H1 (cell line): ENCODE data around the gene PCGF3. TPM values are rescaled to one million over a fixed set of nuclear protein-coding genes. Genes with fewer than 3 reads are reported as not detected.

Experiments
- CTCF ChIA-PET: fragments of 300-600 bp; sonication (Branson Sonifier 250); formaldehyde crosslinking; loops from one replicate; lab custom pipeline; 2021; ENCODE audit not compliant: partially characterized antibody; lab: Charles Lee
- POLR2A ChIA-PET: fragments of 300-600 bp; sonication (Branson Sonifier 250); formaldehyde crosslinking; loops from one replicate; lab custom pipeline; 2021; ENCODE audit warnings: inconsistent platforms; ENCODE audit not compliant: partially characterized antibody; lab: Charles Lee
- DNase-seq, 2 experiments: peaks; one replicate each; pipeline versions ENCODE4 v3.0.0 to v3.0.0-alpha.2; 2010 to 2022; ENCODE audit warnings: low spot score in 2 of 2, low read depth in 1 of 2, mixed read lengths in 1 of 2
- FAIRE-seq: peaks from 2 replicates; lab custom pipeline; 2011; peaks lifted over from hg19 to GRCh38; lab: Jason Lieb, UNC
- H2AFZ ChIP-seq: 2 replicates; pipeline ENCODE4 v1.8.1; 2012; ENCODE audit warnings: low read length, inconsistent platforms
- H2AK5ac ChIP-seq: 2 replicates; pipeline ENCODE4 v1.6.1; 2013; ENCODE audit warnings: low read depth, low read length
- H2BK120ac ChIP-seq: replicated peaks from 2 replicates; pipeline ENCODE3; 2013; ENCODE audit warnings: low read depth, low read length, inconsistent platforms
- H2BK12ac ChIP-seq: 2 replicates; pipeline ENCODE4 v1.6.1; 2013; ENCODE audit warnings: low read depth, low read length
- H2BK15ac ChIP-seq: 2 replicates; pipeline ENCODE4 v1.6.1; 2013; ENCODE audit warnings: low read length
- H2BK20ac ChIP-seq: 2 replicates; pipeline ENCODE4 v1.6.1; 2013; ENCODE audit warnings: low read length
- H2BK5ac ChIP-seq: 2 replicates; pipeline ENCODE4 v1.6.1; 2013; ENCODE audit warnings: low read depth, low read length
- H3K14ac ChIP-seq: 2 replicates; pipeline ENCODE4 v1.6.1; 2013; ENCODE audit warnings: inconsistent platforms; ENCODE audit not compliant: insufficient read length
- H3K18ac ChIP-seq: 2 replicates; pipeline ENCODE4 v1.6.1; 2013; ENCODE audit warnings: low read length; ENCODE audit errors: extremely low read depth
- H3K23ac ChIP-seq: 2 replicates; pipeline ENCODE4 v1.6.1; 2013; ENCODE audit warnings: inconsistent platforms; ENCODE audit not compliant: insufficient read length
- H3K23me2 ChIP-seq: 2 replicates; pipeline ENCODE4 v1.6.1; 2013; ENCODE audit warnings: low read depth, low read length
- H3K27ac ChIP-seq: 2 replicates; pipeline ENCODE4 v1.6.1; 2011; ENCODE audit warnings: low read depth, low read length, inconsistent platforms
- H3K27me3 ChIP-seq, 4 experiments: replicated peaks in 1 of 4; 1 replicate in 1 of 4; 2 replicates in 3 of 4; pipeline versions ENCODE4 v1.6.1 to v1.8.1; 2011 to 2013; ENCODE audit warnings: low read length in 3 of 4, mild to moderate bottlenecking in 3 of 4, inconsistent platforms in 2 of 4, mixed read lengths in 2 of 4, moderate library complexity in 1 of 4; ENCODE audit not compliant: control insufficient read depth in 3 of 4, insufficient read depth in 3 of 4; ENCODE audit errors: extremely low read depth in 1 of 4
- H3K36me3 ChIP-seq, 4 experiments: 2 replicates each; pipeline versions ENCODE4 v1.6.1 to v1.8.1; 2011 to 2013; ENCODE audit warnings: mild to moderate bottlenecking in 4 of 4, low read length in 3 of 4, moderate library complexity in 2 of 4, control low read depth in 1 of 4, inconsistent platforms in 1 of 4; ENCODE audit not compliant: insufficient read depth in 4 of 4, control insufficient read depth in 2 of 4
- H3K4ac ChIP-seq: replicated peaks from 2 replicates; pipeline ENCODE3; 2013; ENCODE audit warnings: low read length, low read depth, mixed read lengths, inconsistent platforms; ENCODE audit not compliant: insufficient read length
- H3K4me1 ChIP-seq, 4 experiments: replicated peaks in 1 of 4; 1 replicate in 1 of 4; 2 replicates in 3 of 4; pipeline versions ENCODE4 v1.6.1 to v1.8.1; 2011 to 2013; ENCODE audit warnings: low read length in 3 of 4, inconsistent platforms in 2 of 4, mixed read lengths in 1 of 4; ENCODE audit not compliant: insufficient read depth in 4 of 4, control insufficient read depth in 3 of 4
- H3K4me2 ChIP-seq, 2 experiments: 2 replicates each; pipeline versions ENCODE4 v1.6.1 to v1.8.1; 2011 to 2013; ENCODE audit warnings: low read depth in 2 of 2, low read length in 2 of 2, control low read depth in 1 of 2, inconsistent platforms in 1 of 2, mild to moderate bottlenecking in 1 of 2; ENCODE audit not compliant: insufficient read depth in 1 of 2
- H3K4me3 ChIP-seq, 4 experiments: fragments of 200-600, 300-600 bp in 1 of 4; sonication (generic), shearing (Covaris generic), sonication (Bioruptor Twin) in 1 of 4; 2 replicates each; pipeline versions ENCODE4 v1.5.1 to v1.8.1; 2011 to 2016; ENCODE audit warnings: low read length in 4 of 4, low read depth in 3 of 4, control low read depth in 2 of 4, inconsistent platforms in 2 of 4, mild to moderate bottlenecking in 2 of 4, mixed read lengths in 1 of 4, moderate library complexity in 1 of 4; ENCODE audit not compliant: insufficient read depth in 2 of 4; ENCODE audit errors: extremely low read depth in 1 of 4
- H3K56ac ChIP-seq: replicated peaks from 2 replicates; pipeline ENCODE3; 2013; ENCODE audit warnings: low read depth, mild to moderate bottlenecking, mixed read lengths, low read length, inconsistent platforms; ENCODE audit not compliant: insufficient read length
- H3K79me1 ChIP-seq: 2 replicates; pipeline ENCODE4 v1.6.1; 2013; ENCODE audit warnings: low read depth, low read length, control low read depth
- H3K79me2 ChIP-seq, 2 experiments: 2 replicates each; pipeline versions ENCODE4 v1.6.1 to v1.8.1; 2012 to 2013; ENCODE audit warnings: low read length in 2 of 2, mild to moderate bottlenecking in 2 of 2, inconsistent platforms in 1 of 2; ENCODE audit not compliant: insufficient read depth in 2 of 2, control insufficient read depth in 1 of 2
- H3K9ac ChIP-seq, 4 experiments: replicated peaks in 1 of 4; 1 replicate in 1 of 4; 2 replicates in 3 of 4; pipeline versions ENCODE4 v1.6.1 to v1.8.1; 2011 to 2013; ENCODE audit warnings: low read depth in 3 of 4, low read length in 3 of 4, control low read depth in 2 of 4, mild to moderate bottlenecking in 2 of 4, moderate library complexity in 2 of 4, inconsistent platforms in 1 of 4; ENCODE audit errors: extremely low read depth in 1 of 4
- H3K9me3 ChIP-seq, 2 experiments: 2 replicates each; pipeline versions ENCODE4 v1.6.1 to v1.8.1; 2012 to 2013; ENCODE audit warnings: mild to moderate bottlenecking in 2 of 2, moderate library complexity in 2 of 2, control low read depth in 1 of 2, inconsistent platforms in 1 of 2, low read depth in 1 of 2, low read length in 1 of 2, mixed read lengths in 1 of 2; ENCODE audit not compliant: insufficient read depth in 2 of 2
- H4K20me1 ChIP-seq, 2 experiments: replicated peaks in 1 of 2; 2 replicates each; pipeline versions ENCODE3 to v1.8.1; 2011 to 2013; ENCODE audit warnings: inconsistent platforms in 2 of 2, low read length in 2 of 2, mild to moderate bottlenecking in 1 of 2; ENCODE audit not compliant: insufficient read depth in 2 of 2, control insufficient read depth in 1 of 2
- H4K5ac ChIP-seq: 2 replicates; pipeline ENCODE4 v1.6.1; 2013; ENCODE audit warnings: low read length, low read depth, mixed read lengths, inconsistent platforms; ENCODE audit not compliant: insufficient read length
- H4K8ac ChIP-seq: 2 replicates; pipeline ENCODE4 v1.8.0; 2013; ENCODE audit warnings: mild to moderate bottlenecking, moderate library complexity, low read length, inconsistent platforms; ENCODE audit not compliant: insufficient read depth; ENCODE audit errors: extremely low read depth
- H4K91ac ChIP-seq: replicated peaks from 2 replicates; pipeline ENCODE3; 2013; ENCODE audit warnings: low read length, mixed read lengths, inconsistent platforms; ENCODE audit not compliant: insufficient read length
- BACH1 ChIP-seq: IDR thresholded peaks from 2 replicates; pipeline ENCODE4 v1.6.1; 2012; ENCODE audit warnings: low read length, improper control_type of control experiment
- CEBPB ChIP-seq: IDR thresholded peaks from 2 replicates; pipeline ENCODE4 v1.6.1; 2012; ENCODE audit warnings: low read depth, low read length
- CREB1 ChIP-seq: IDR thresholded peaks from 2 replicates; pipeline ENCODE4 v1.6.1; 2012; ENCODE audit warnings: inconsistent platforms
- FOSL1 ChIP-seq: IDR thresholded peaks from 2 replicates; pipeline ENCODE4 v1.6.1; 2011; ENCODE audit warnings: mild to moderate bottlenecking, low read depth, low read length, moderate library complexity; ENCODE audit not compliant: insufficient read depth
- KDM5A ChIP-seq: fragments of 200-600 bp; IDR thresholded peaks from 2 replicates; pipeline ENCODE4 v1.7.1; 2012; ENCODE audit warnings: mild to moderate bottlenecking, low read length, inconsistent platforms, mixed read lengths
- NANOG ChIP-seq: IDR thresholded peaks from 2 replicates; pipeline ENCODE4 v1.6.1; 2011; ENCODE audit warnings: low read length, low read depth, mild to moderate bottlenecking, inconsistent platforms; ENCODE audit not compliant: insufficient read depth, poor library complexity, severe bottlenecking
- POU5F1 ChIP-seq: IDR thresholded peaks from 2 replicates; pipeline ENCODE4 v1.6.1; 2011; ENCODE audit warnings: low read depth, mild to moderate bottlenecking, low read length, moderate library complexity
- SAP30 ChIP-seq: fragments of 300-600 bp; sonication (generic); IDR thresholded peaks from 2 replicates; pipeline ENCODE4 v1.7.1; 2012; ENCODE audit warnings: low read length, moderate library complexity, mild to moderate bottlenecking, inconsistent platforms; ENCODE audit not compliant: insufficient read depth, insufficient replicate concordance
- SIN3A ChIP-seq, 2 experiments: IDR thresholded peaks in 1 of 2; conservative IDR thresholded peaks in 1 of 2; 2 replicates each; pipeline ENCODE4 v1.6.1; 2011 to 2012; ENCODE audit warnings: low read length in 2 of 2, improper control_type of control experiment in 1 of 2, low read depth in 1 of 2, mild to moderate bottlenecking in 1 of 2
- SRF ChIP-seq: IDR thresholded peaks from 2 replicates; pipeline ENCODE4 v1.6.1; 2011; ENCODE audit warnings: mild to moderate bottlenecking, low read depth, low read length, moderate library complexity
- WGBS, 2 experiments: shearing (Covaris generic) in 1 of 2; methylation state at CpG; one replicate each; pipeline versions ENCODE4 v1.1.6 to v1.1.7; 2013 to 2015; ENCODE audit warnings: low lambda C conversion rate in 2 of 2, mixed read lengths in 2 of 2, inconsistent platforms in 1 of 2, low coverage in 1 of 2, missing lambda C conversion rate in 1 of 2; ENCODE audit not compliant: insufficient replicate concordance in 2 of 2, insufficient coverage in 1 of 2, insufficient read length in 1 of 2; ENCODE audit errors: extremely low coverage in 1 of 2, missing lambda C conversion rate in 1 of 2; 5-methylcytosine and 5-hydroxymethylcytosine counted together
- polyA plus RNA-seq, 7 experiments: library from polyadenylated mRNA; depleted of rRNA in 3 of 7; stranded (reverse) in 5 of 7; unstranded in 2 of 7; fragments of >200 nt in 5 of 7; fragments of 200-250 nt in 2 of 7; gene quantifications; 1 replicate in 5 of 7; 2 replicates in 1 of 7; 4 replicates in 1 of 7; pipeline versions ENCODE4 v1.2.1 to v1.2.3, GENCODE V29; 2011 to 2013; ENCODE audit warnings: missing spikeins in 2 of 7, mixed read lengths in 2 of 7
- total RNA-seq: library from RNA; stranded (reverse); fragmentation: NEBNext Ultra II Directional; extraction: Animal tissue kit (Norgen Biotek cat#: 25700); gene quantifications from 2 replicates; pipeline ENCODE4 v1.2.1, GENCODE V29; 2021

The PCGF3 gene
- total and polyA plus RNA-seq, 2 of the 8 experiments (the other 6 are each of a cell fraction or from before 2014, with no cell fraction given), result 52.7 to 52.9 TPM

- H2AK5ac ChIP-seq, result no peak overlapping the region
- H3K4me1 ChIP-seq, result peaks cover 0 to 8% (median 5%) of the 10 kb centered on the region in 4 experiments; a peak in 5 of 7 replicates
- TF ChIP-seq FOSL1 (no peak), SRF (no peak), SAP30 (no peak), BACH1 (no peak), CREB1 (no peak), KDM5A (no peak), NANOG (no peak), SIN3A (conservative IDR thresholded peaks at IDR 0.05 in 1 of 2, IDR thresholded peaks at IDR 0.05 in 1 of 2; ENCODE audit: low read depth in 1 of 2, low read length in 2 of 2) (no peak), CEBPB (no peak), POU5F1 (no peak)
- no peak overlapping the region for H3K14ac ChIP-seq
- peaks cover 0 to 4% (median under 1%) of the 10 kb centered on the region in 4 experiments; a peak in 3 of 7 replicates for H3K27me3 ChIP-seq
- H3K4me2 ChIP-seq, result 0 out of 4 replicates have a peak overlapping the region, but pooled peaks of 1 of the 2 experiments have one; percentile 7
- no peak overlapping the region for H3K23ac ChIP-seq
- H3K27ac ChIP-seq, result no peak overlapping the region
- no peak overlapping the region for H4K5ac ChIP-seq
- no peak overlapping the region for H2BK15ac ChIP-seq
- H3K79me1 ChIP-seq, result peaks cover 24% of the 10 kb centered on the region
- 91% methylated on average over 6 of the region's 6 CpGs; no CpG with 5 or more reads in 1 of the 2 experiments for WGBS, 2 experiments
- no peak overlapping the region for H3K4ac ChIP-seq
- no peak overlapping the region for H2AFZ ChIP-seq
- H4K8ac ChIP-seq, result no peak overlapping the region
- ChIA-PET POLR2A (interaction anchor here (0.7 to 2.2 kb wide), 5 partner anchors 10 to 55 kb away, joined by 3 to 6 read pairs (median 3); no protein-coding TSS in a partner anchor), CTCF (interaction anchor here (0.9 to 1.0 kb wide), 2 partner anchors 28 to 182 kb away, joined by 3 read pairs; no protein-coding TSS in a partner anchor)
- H2BK20ac ChIP-seq, result no peak overlapping the region
- no peak overlapping the region for H2BK120ac ChIP-seq
- H3K4me3 ChIP-seq, result no peak overlapping the region
- H3K79me2 ChIP-seq, result peaks cover 16 to 74% of the 10 kb centered on the region in 2 experiments
- H2BK12ac ChIP-seq, result no peak overlapping the region
- no peak overlapping the region for H4K91ac ChIP-seq
- H3K9ac ChIP-seq, result no peak overlapping the region
- H3K9me3 ChIP-seq, result no peaks in the 10 kb centered on the region
- H2BK5ac ChIP-seq, result no peak overlapping the region
- no peak for DNase-seq
- no peak for FAIRE-seq
- H3K56ac ChIP-seq, result no peak overlapping the region
- H3K36me3 ChIP-seq, result peaks cover 0 to 6% (median 0%) of the 10 kb centered on the region in 4 experiments; a peak in 2 of 8 replicates
- peaks cover 12% of the 10 kb centered on the region; the same call in 1 of the 2 replicates for H3K23me2 ChIP-seq
- peaks cover 17 to 40% of the 10 kb centered on the region in 2 experiments for H4K20me1 ChIP-seq
- no peak overlapping the region for H3K18ac ChIP-seq
These were observed 3.7 kb downstream of the PCGF3 start for GRCh38 chr4:709348-709747.
